ENCODE data around the gene AGBL5. TPM values are rescaled to one million over a fixed set of nuclear protein-coding genes. Genes with fewer than 3 reads are reported as not detected.

AGBL5 gene
- total RNA-seq, 2 experiments from 2014 or later, result 37.4 to 42.0 TPM

DNA sequence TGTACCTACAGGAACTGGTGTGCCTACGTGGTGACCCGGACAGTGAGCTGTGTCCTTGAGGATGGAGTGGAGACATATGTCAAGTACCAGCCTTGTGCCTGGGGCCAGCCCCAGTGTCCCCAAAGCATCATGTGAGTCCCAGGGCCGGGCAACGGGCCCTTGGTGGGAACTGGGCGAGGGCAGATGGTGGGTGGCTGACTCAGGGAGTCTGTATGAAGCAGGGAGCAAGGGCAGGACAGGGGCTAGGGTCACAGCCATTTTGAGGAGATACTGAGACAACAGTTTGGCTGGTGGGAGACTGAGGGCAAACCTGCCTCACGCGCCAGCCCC is 28.6 kb downstream of the AGBL5 start:
- Histone ChIP-seq H3K9me3 (ENCODE audit: low read length) (no peaks in the 10 kb centered on the region), H3K36me3 (ENCODE audit: insufficient read depth, low read length) (no peaks in the 10 kb centered on the region), H3K9me2 (ENCODE audit: insufficient read depth, low read length) (no peaks in the 10 kb centered on the region), H2AFZ (ENCODE audit: low read length) (no peak overlapping the region), H3K4me1 (ENCODE audit: insufficient read depth, low read length, poor library complexity, severe bottlenecking) (peaks cover 52% of the 10 kb centered on the region), H4K20me1 (ENCODE audit: insufficient read depth, low read length) (no peaks in the 10 kb centered on the region), H3K27ac (ENCODE audit: low read depth, low read length, poor library complexity, severe bottlenecking) (no peak overlapping the region), H3K79me2 (ENCODE audit: insufficient read depth, low read depth, low read length) (no peaks in the 10 kb centered on the region), H3K4me2 (ENCODE audit: low read length) (no peak overlapping the region), H3K4me3 (ENCODE audit: low read depth, low read length, poor library complexity, severe bottlenecking) (no peak overlapping the region)
- BruUV-seq (replicated peaks), result no TSS peak
- no peak for DNase-seq (ENCODE audit: low spot score)
- CTCF ChIA-PET (ENCODE audit: unreplicated experiment), result no interaction called here
- POLR2A ChIA-PET, result interaction anchor here (0.6 kb wide), 1 partner anchor 90 kb away, joined by 3 read pairs; no protein-coding TSS in a partner anchor
- no peak for TF ChIP-seq EZH2phosphoT487 (IDR thresholded peaks at IDR 0.05; ENCODE audit: borderline replicate concordance, low read depth, low read length)
- TF ChIP-seq, protein P1, sequence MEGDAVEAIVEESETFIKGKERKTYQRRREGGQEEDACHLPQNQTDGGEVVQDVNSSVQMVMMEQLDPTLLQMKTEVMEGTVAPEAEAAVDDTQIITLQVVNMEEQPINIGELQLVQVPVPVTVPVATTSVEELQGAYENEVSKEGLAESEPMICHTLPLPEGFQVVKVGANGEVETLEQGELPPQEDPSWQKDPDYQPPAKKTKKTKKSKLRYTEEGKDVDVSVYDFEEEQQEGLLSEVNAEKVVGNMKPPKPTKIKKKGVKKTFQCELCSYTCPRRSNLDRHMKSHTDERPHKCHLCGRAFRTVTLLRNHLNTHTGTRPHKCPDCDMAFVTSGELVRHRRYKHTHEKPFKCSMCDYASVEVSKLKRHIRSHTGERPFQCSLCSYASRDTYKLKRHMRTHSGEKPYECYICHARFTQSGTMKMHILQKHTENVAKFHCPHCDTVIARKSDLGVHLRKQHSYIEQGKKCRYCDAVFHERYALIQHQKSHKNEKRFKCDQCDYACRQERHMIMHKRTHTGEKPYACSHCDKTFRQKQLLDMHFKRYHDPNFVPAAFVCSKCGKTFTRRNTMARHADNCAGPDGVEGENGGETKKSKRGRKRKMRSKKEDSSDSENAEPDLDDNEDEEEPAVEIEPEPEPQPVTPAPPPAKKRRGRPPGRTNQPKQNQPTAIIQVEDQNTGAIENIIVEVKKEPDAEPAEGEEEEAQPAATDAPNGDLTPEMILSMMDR (conservative IDR thresholded peaks at IDR 0.05; ENCODE audit: low read length), result no peak
- intact Hi-C loops (cut with micrococcal nuclease; ENCODE audit: unreplicated experiment), result no loop called here

DNA sequence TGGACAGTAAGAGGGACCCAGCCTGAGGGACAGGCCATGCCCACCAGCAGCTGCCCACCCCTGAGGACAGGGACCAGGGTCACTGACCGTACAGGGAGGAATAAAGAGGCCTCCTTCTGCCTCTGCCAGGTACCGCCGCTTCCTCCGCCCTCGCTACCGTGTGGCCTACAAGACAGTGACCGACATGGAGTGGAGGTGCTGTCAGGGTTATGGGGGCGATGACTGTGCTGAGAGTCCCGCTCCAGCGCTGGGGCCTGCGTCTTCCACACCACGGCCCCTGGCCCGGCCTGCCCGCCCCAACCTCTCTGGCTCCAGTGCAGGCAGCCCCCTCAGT is 29.1 kb downstream of the AGBL5 start:
- Histone ChIP-seq H3K9me2 (ENCODE audit: insufficient read depth, low read length) (no peaks in the 10 kb centered on the region), H3K27ac (ENCODE audit: low read depth, low read length, poor library complexity, severe bottlenecking) (peak overlapping the region; percentile 31), H3K9me3 (ENCODE audit: low read length) (no peaks in the 10 kb centered on the region), H3K36me3 (ENCODE audit: insufficient read depth, low read length) (no peaks in the 10 kb centered on the region), H3K4me3 (ENCODE audit: low read depth, low read length, poor library complexity, severe bottlenecking) (no peak overlapping the region), H2AFZ (ENCODE audit: low read length) (peak overlapping the region; percentile 43; the same call in 1 of the 2 replicates), H3K4me2 (ENCODE audit: low read length) (peak overlapping the region; percentile 66), H3K79me2 (ENCODE audit: insufficient read depth, low read depth, low read length) (no peaks in the 10 kb centered on the region), H3K4me1 (ENCODE audit: insufficient read depth, low read length, poor library complexity, severe bottlenecking) (peaks cover 51% of the 10 kb centered on the region), H4K20me1 (ENCODE audit: insufficient read depth, low read length) (no peaks in the 10 kb centered on the region)
- POLR2A ChIA-PET, result interaction anchor here (0.6 kb wide), 1 partner anchor 96 kb away, joined by 5 read pairs; no protein-coding TSS in a partner anchor
- DNase-seq (ENCODE audit: low spot score), result no peak
- CTCF ChIA-PET (ENCODE audit: unreplicated experiment), result interaction anchor here (1.0 kb wide), 1 partner anchor 201 kb away, joined by 3 read pairs; no protein-coding TSS in a partner anchor
- TF ChIP-seq, protein P1 (conservative IDR thresholded peaks at IDR 0.05; ENCODE audit: low read length), result no peak
- no peak for TF ChIP-seq EZH2phosphoT487 (IDR thresholded peaks at IDR 0.05; ENCODE audit: borderline replicate concordance, low read depth, low read length)
- no TSS peak for BruUV-seq (replicated peaks)
- intact Hi-C loops (cut with micrococcal nuclease; ENCODE audit: unreplicated experiment), result no loop called here

DNA sequence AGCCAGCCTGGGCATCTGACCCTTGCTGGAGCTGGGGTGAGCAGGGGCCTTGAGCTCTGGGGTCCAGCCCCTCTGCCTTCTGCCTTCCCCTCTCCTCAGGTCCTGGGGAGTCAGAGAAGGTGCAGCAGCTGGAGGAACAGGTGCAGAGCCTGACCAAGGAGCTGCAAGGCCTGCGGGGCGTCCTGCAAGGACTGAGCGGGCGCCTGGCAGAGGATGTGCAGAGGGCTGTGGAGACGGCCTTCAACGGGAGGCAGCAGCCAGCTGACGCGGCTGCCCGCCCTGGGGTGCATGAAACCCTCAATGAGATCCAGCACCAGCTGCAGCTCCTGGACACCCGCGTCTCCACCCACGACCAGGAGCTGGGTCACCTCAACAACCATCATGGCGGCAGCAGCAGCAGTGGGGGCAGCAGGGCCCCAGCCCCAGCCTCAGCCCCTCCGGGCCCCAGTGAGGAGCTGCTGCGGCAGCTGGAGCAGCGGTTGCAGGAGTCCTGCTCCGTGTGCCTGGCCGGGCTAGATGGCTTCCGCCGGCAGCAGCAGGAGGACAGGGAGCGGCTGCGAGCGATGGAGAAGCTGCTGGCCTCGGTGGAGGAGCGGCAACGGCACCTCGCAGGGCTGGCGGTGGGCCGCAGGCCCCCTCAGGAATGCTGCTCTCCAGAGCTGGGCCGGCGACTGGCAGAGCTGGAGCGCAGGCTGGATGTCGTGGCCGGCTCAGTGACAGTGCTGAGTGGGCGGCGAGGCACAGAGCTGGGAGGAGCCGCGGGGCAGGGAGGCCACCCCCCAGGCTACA is 30.7 kb downstream of the AGBL5 start:
- H2AFZ ChIP-seq (ENCODE audit: low read length), result no peak overlapping the region

More for the DNA sequence above, 30.7 kb downstream of the AGBL5 start:
- no peaks in the 10 kb centered on the region for H4K20me1 ChIP-seq (ENCODE audit: insufficient read depth, low read length)
- peaks cover 47% of the 10 kb centered on the region for H3K4me1 ChIP-seq (ENCODE audit: insufficient read depth, low read length, poor library complexity, severe bottlenecking)
- H3K79me2 ChIP-seq (ENCODE audit: insufficient read depth, low read depth, low read length), result no peaks in the 10 kb centered on the region
- H3K36me3 ChIP-seq (ENCODE audit: insufficient read depth, low read length), result no peaks in the 10 kb centered on the region
- POLR2A ChIA-PET, result interaction anchor here (0.8 to 1.8 kb wide), 4 partner anchors 9 to 88 kb away, joined by 3 to 4 read pairs (median 4); partner anchors contain the start of gene OST4
- peak overlapping the region; percentile 44 for H3K4me3 ChIP-seq (ENCODE audit: low read depth, low read length, poor library complexity, severe bottlenecking)
- peak overlapping the region; percentile 64 for H3K27ac ChIP-seq (ENCODE audit: low read depth, low read length, poor library complexity, severe bottlenecking)
- TF ChIP-seq, protein P1 (conservative IDR thresholded peaks at IDR 0.05; ENCODE audit: low read length), result no peak
- peak overlapping the region; percentile 66 for H3K4me2 ChIP-seq (ENCODE audit: low read length)
- intact Hi-C loops (cut with micrococcal nuclease; ENCODE audit: unreplicated experiment), result no loop called here
- CTCF ChIA-PET (ENCODE audit: unreplicated experiment), result interaction anchor here (1.1 kb wide), 1 partner anchor 9 kb away, joined by 4 read pairs; no protein-coding TSS in a partner anchor
- no TSS peak for BruUV-seq (replicated peaks)
- H3K9me2 ChIP-seq (ENCODE audit: insufficient read depth, low read length), result no peaks in the 10 kb centered on the region
- H3K9me3 ChIP-seq (ENCODE audit: low read length), result no peaks in the 10 kb centered on the region
- no peak for DNase-seq (ENCODE audit: low spot score)

Measured in OCI-LY7 (cell line).